Liver (tissue), 3 donors: ENCODE measurements around the gene LMOD2.

ENCODE experiments used
- HNF4G ChIP-seq: IDR thresholded peaks from 2 replicates; pipeline ENCODE4 v1.6.1; 2016; ENCODE audit warnings: antibody characterized with exemption
- YY1 ChIP-seq: IDR thresholded peaks from 2 replicates; pipeline ENCODE4 v1.6.1; 2016; ENCODE audit warnings: antibody characterized with exemption, mild to moderate bottlenecking
- TF ChIP-seq, protein P1 (sequence below): fragments of 150-350 bp; IDR thresholded peaks from 2 replicates; pipeline ENCODE4 v1.5.1; 2017; ENCODE audit warnings: improper control_type of control experiment, low read depth, low read length; ENCODE audit not compliant: missing input control
- donor health status: healthy.
- donor health status: healthy.

GRCh38 chr7:123674399-123675180 is 18.9 kb downstream of the LMOD2 start:
- TF ChIP-seq, protein P1, sequence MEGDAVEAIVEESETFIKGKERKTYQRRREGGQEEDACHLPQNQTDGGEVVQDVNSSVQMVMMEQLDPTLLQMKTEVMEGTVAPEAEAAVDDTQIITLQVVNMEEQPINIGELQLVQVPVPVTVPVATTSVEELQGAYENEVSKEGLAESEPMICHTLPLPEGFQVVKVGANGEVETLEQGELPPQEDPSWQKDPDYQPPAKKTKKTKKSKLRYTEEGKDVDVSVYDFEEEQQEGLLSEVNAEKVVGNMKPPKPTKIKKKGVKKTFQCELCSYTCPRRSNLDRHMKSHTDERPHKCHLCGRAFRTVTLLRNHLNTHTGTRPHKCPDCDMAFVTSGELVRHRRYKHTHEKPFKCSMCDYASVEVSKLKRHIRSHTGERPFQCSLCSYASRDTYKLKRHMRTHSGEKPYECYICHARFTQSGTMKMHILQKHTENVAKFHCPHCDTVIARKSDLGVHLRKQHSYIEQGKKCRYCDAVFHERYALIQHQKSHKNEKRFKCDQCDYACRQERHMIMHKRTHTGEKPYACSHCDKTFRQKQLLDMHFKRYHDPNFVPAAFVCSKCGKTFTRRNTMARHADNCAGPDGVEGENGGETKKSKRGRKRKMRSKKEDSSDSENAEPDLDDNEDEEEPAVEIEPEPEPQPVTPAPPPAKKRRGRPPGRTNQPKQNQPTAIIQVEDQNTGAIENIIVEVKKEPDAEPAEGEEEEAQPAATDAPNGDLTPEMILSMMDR, result no peak
- no peak for TF ChIP-seq YY1
- TF ChIP-seq HNF4G, result no peak
